ENCODE results near the gene NECTIN1.

Gene NECTIN1

GRCh38 chr11:119754656-119755355, 25.8 kb upstream of the NECTIN1 start:
- Histone ChIP-seq H3K27ac (no peak overlapping the region), H3K4me3 (no peak overlapping the region)
- no peak for DNase-seq (ENCODE audit: low spot score)
- TF ChIP-seq CTCF (IDR thresholded peaks at IDR 0.05) = no peak

GRCh38 chr11:119754199-119754598, 25.2 kb upstream of the NECTIN1 start:
- no peak for TF ChIP-seq CTCF (IDR thresholded peaks at IDR 0.05)
- DNase-seq (ENCODE audit: low spot score) = no peak
- Histone ChIP-seq H3K4me3 (no peak overlapping the region), H3K27ac (no peak overlapping the region)

- no peak for DNase-seq (ENCODE audit: low spot score)
- TF ChIP-seq CTCF (IDR thresholded peaks at IDR 0.05) = no peak
- no peak overlapping the region for H3K27ac ChIP-seq
- H3K4me3 ChIP-seq = no peak overlapping the region
Measured at GRCh38 chr11:119752946-119753345, 23.9 kb upstream of the NECTIN1 start.

GRCh38 chr11:119752345-119752871, 23.4 kb upstream of the NECTIN1 start:
- TF ChIP-seq CTCF (IDR thresholded peaks at IDR 0.05) = no peak
- Histone ChIP-seq H3K27ac (no peak overlapping the region), H3K4me3 (no peak overlapping the region)
- DNase-seq (ENCODE audit: low spot score) = no peak

GRCh38 chr11:119750056-119750455, 21.1 kb upstream of the NECTIN1 start:
- H3K27ac ChIP-seq = no peak overlapping the region
- no peak for TF ChIP-seq CTCF (IDR thresholded peaks at IDR 0.05)
- DNase-seq (ENCODE audit: low spot score) = no peak
- no peak overlapping the region for H3K4me3 ChIP-seq

- Histone ChIP-seq H3K4me3 (no peak overlapping the region), H3K27ac (no peak overlapping the region)
- DNase-seq (ENCODE audit: low spot score) = no peak
- TF ChIP-seq CTCF (IDR thresholded peaks at IDR 0.05) = no peak
Measured at GRCh38 chr11:119749006-119749565, 20.1 kb upstream of the NECTIN1 start.

All from coronary artery (tissue), 2 donors.